Urinary bladder (tissue), 2 donors: ENCODE data around the gene SLC12A9. TPM values are rescaled to one million over a fixed set of nuclear protein-coding genes. Genes with fewer than 3 reads are reported as not detected.

Source experiments
- polyA plus RNA-seq: library from polyadenylated mRNA; stranded (reverse); fragments of 200-250 nt; gene quantifications from one replicate; pipeline ENCODE4 v1.2.3, GENCODE V29; 2013
- small RNA-seq: library from RNA; depleted of rRNA; stranded (forward); fragments of <200 nt; gene quantifications from one replicate; pipeline ENCODE3, GENCODE V24; 2014
- total RNA-seq: library from RNA; depleted of rRNA; stranded (reverse); fragments of >200 nt; gene quantifications from one replicate; pipeline ENCODE4 v1.2.3, GENCODE V29; 2014
- donor health status: healthy.

The SLC12A9 gene
- total and polyA plus RNA-seq, 2 donors = 13.6 to 29.0 TPM

Small RNA genes lying within 50 kb of the gene (small RNA-seq; reads per million reads assigned to genes)
- gene RN7SL549P = not detected
- gene RN7SL750P = not detected

Other genes starting within 250 kb of the SLC12A9 start
- 5.3 TPM for gene MOSPD3, start 240.2 kb upstream of the SLC12A9 start, total RNA-seq
- 30.4 TPM for gene MOSPD3, start 240.2 kb upstream of the SLC12A9 start, polyA plus RNA-seq
- 0.69 TPM for gene TFR2, start 211.2 kb upstream of the SLC12A9 start, total RNA-seq
- 0.81 TPM for gene TFR2, start 211.2 kb upstream of the SLC12A9 start, polyA plus RNA-seq
- 0.69 TPM for gene ACTL6B, start 196.3 kb upstream of the SLC12A9 start, total RNA-seq
- 0.19 TPM for gene ACTL6B, start 196.3 kb upstream of the SLC12A9 start, polyA plus RNA-seq
- gene GNB2, start 179.0 kb upstream of the SLC12A9 start, total RNA-seq = 51.2 TPM
- 279 TPM for gene GNB2, start 179.0 kb upstream of the SLC12A9 start, polyA plus RNA-seq
- gene GIGYF1, start 158.5 kb upstream of the SLC12A9 start, total RNA-seq = 17.1 TPM
- 27.2 TPM for gene GIGYF1, start 158.5 kb upstream of the SLC12A9 start, polyA plus RNA-seq
- 18.6 TPM for gene POP7, start 146.6 kb upstream of the SLC12A9 start, total RNA-seq
- gene POP7, start 146.6 kb upstream of the SLC12A9 start, polyA plus RNA-seq = 39.1 TPM
- gene EPO, start 132.2 kb upstream of the SLC12A9 start, total RNA-seq = not detected
- not detected for gene EPO, start 132.2 kb upstream of the SLC12A9 start, polyA plus RNA-seq
- gene ZAN, start 119.1 kb upstream of the SLC12A9 start, total RNA-seq = not detected
- not detected for gene ZAN, start 119.1 kb upstream of the SLC12A9 start, polyA plus RNA-seq
- gene EPHB4, start 25.2 kb upstream of the SLC12A9 start, total RNA-seq = 70.6 TPM
- 53.1 TPM for gene EPHB4, start 25.2 kb upstream of the SLC12A9 start, polyA plus RNA-seq
- gene TRIP6, start 14.7 kb downstream of the SLC12A9 start, total RNA-seq = 38.0 TPM
- gene TRIP6, start 14.7 kb downstream of the SLC12A9 start, polyA plus RNA-seq = 80.0 TPM
- gene SRRT, start 22.4 kb downstream of the SLC12A9 start, total RNA-seq = 31.2 TPM
- gene SRRT, start 22.4 kb downstream of the SLC12A9 start, polyA plus RNA-seq = 69.9 TPM
- 2.6 TPM for gene UFSP1, start 37.0 kb downstream of the SLC12A9 start, total RNA-seq
- 6.2 TPM for gene UFSP1, start 37.0 kb downstream of the SLC12A9 start, polyA plus RNA-seq
- 4.0 TPM for gene ACHE, start 43.2 kb downstream of the SLC12A9 start, total RNA-seq
- gene ACHE, start 43.2 kb downstream of the SLC12A9 start, polyA plus RNA-seq = 4.3 TPM
- gene MUC3A, start 96.8 kb downstream of the SLC12A9 start, total RNA-seq = not detected
- 0.23 TPM for gene MUC3A, start 96.8 kb downstream of the SLC12A9 start, polyA plus RNA-seq
- gene MUC12, start 116.9 kb downstream of the SLC12A9 start, total RNA-seq = 1.1 TPM
- 2.1 TPM for gene MUC12, start 116.9 kb downstream of the SLC12A9 start, polyA plus RNA-seq
- gene MUC17, start 167.4 kb downstream of the SLC12A9 start, total RNA-seq = not detected
- not detected for gene MUC17, start 167.4 kb downstream of the SLC12A9 start, polyA plus RNA-seq
- gene TRIM56, start 232.8 kb downstream of the SLC12A9 start, total RNA-seq = 13.5 TPM
- gene TRIM56, start 232.8 kb downstream of the SLC12A9 start, polyA plus RNA-seq = 15.4 TPM